ENCODE results near the gene LHFPL6.

- no peak for TF ChIP-seq CTCF (conservative IDR thresholded peaks at IDR 0.05 in 1 of 2, IDR thresholded peaks at IDR 0.05 in 1 of 2; ENCODE audit: extremely low read depth in 1 of 2, insufficient read depth in 1 of 2, low read depth in 1 of 2, low read length in 2 of 2)
- TF ChIP-seq EZH2 (IDR thresholded peaks at IDR 0.05; ENCODE audit: borderline replicate concordance, low read length): no peak
Measured at GRCh38 chr13:39631307-39631706, 28.3 kb upstream of the LHFPL6 start.

All from mammary epithelial cell (primary cell).